Cardiac muscle cell (in vitro differentiated cells and primary cell): ENCODE measurements around the gene PABPN1L. TPM values are rescaled to one million over a fixed set of nuclear protein-coding genes. Genes with fewer than 3 reads are reported as not detected.

Source experiments
- DNase-seq, 2 donors: peaks; one replicate each; pipeline versions ENCODE4 v3.0.0 to v3.0.0-alpha.2; 2010 to 2017; ENCODE audit warnings: low read depth in 1 of 2, low spot score in 1 of 2
- H3K27ac ChIP-seq: fragments of 200-600 bp; sonication (generic); 2 replicates; pipeline ENCODE4 v1.5.1; 2016
- H3K27me3 ChIP-seq: fragments of 200-600 bp; sonication (generic); 2 replicates; pipeline ENCODE4 v1.6.0; 2016; ENCODE audit warnings: control low read depth
- H3K36me3 ChIP-seq: fragments of 200-600 bp; sonication (generic); 2 replicates; pipeline ENCODE4 v1.5.1; 2016; ENCODE audit warnings: control low read depth
- H3K4me1 ChIP-seq: fragments of 200-600 bp; sonication (generic); 2 replicates; pipeline ENCODE4 v1.8.1; 2017; ENCODE audit warnings: low read depth, mild to moderate bottlenecking, mixed run types
- H3K4me3 ChIP-seq: fragments of 200-600 bp; sonication (generic); 2 replicates; pipeline ENCODE4 v1.5.1; 2016; ENCODE audit warnings: mild to moderate bottlenecking
- H3K9me3 ChIP-seq: fragments of 200-600 bp; sonication (generic); 2 replicates; pipeline ENCODE4 v1.5.1; 2017; ENCODE audit warnings: low read depth, mild to moderate bottlenecking, control low read depth
- CTCF ChIP-seq: IDR thresholded peaks from 2 replicates; pipeline ENCODE4 v1.5.1; 2012; ENCODE audit warnings: low read depth, mild to moderate bottlenecking, low read length
- polyA plus RNA-seq: library from polyadenylated mRNA; unstranded; fragments of >200 nt; fragmentation: Nextera tagmentation; extraction: Ambion mirVana; gene quantifications from 2 replicates; pipeline ENCODE4 v1.2.1, GENCODE V29; 2016
- total RNA-seq: library from RNA; depleted of rRNA; stranded (reverse); fragments of >200 nt; gene quantifications from 2 replicates; pipeline ENCODE4 v1.2.3, GENCODE V29; 2016

PABPN1L gene
- total and polyA plus RNA-seq, 2 experiments from 2014 or later: 0.32 TPM; not detected in 1

- H3K27me3 ChIP-seq: no peaks in the 10 kb centered on the region
- DNase-seq: no peak
- H3K4me1 ChIP-seq: no peaks in the 10 kb centered on the region
- no peak for TF ChIP-seq CTCF
- H3K27ac ChIP-seq: no peak overlapping the region
- H3K9me3 ChIP-seq: no peaks in the 10 kb centered on the region
- H3K36me3 ChIP-seq: peaks cover 4% of the 10 kb centered on the region
- H3K4me3 ChIP-seq: peak overlapping the region; percentile 75
Measured at GRCh38 chr16:88855736-88856121, 10.7 kb downstream of the PABPN1L start.

DNA sequence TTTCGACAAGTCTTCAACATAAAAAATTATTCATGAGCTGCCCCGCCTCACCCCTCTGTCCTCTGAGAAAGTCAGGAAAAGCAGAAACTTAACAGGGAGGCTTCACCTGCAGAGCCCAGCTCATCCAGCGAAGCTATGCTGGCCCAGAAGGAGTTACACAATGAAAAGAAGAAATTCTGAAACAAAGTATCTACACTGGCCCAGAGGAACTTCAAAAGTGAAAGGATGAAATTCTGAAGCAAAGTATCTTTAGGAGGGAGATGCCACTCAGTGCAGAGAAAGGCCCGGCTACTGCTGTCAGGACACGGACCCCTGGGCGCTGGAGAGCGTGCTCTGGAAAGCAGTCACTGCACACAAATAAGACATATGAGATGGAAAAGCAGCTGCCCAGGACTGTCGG, 11.3 kb downstream of the PABPN1L start:
- no peak for DNase-seq
- Histone ChIP-seq H3K4me1 (no peaks in the 10 kb centered on the region), H3K36me3 (peaks cover 4% of the 10 kb centered on the region), H3K4me3 (no peak overlapping the region), H3K9me3 (no peaks in the 10 kb centered on the region), H3K27ac (no peak overlapping the region), H3K27me3 (no peaks in the 10 kb centered on the region)
- TF ChIP-seq CTCF: no peak

GRCh38 chr16:88854306-88855111, 12.0 kb downstream of the PABPN1L start:
- Histone ChIP-seq H3K4me1 (no peaks in the 10 kb centered on the region), H3K9me3 (no peaks in the 10 kb centered on the region), H3K27me3 (no peaks in the 10 kb centered on the region), H3K36me3 (peaks cover 2% of the 10 kb centered on the region), H3K4me3 (no peak overlapping the region), H3K27ac (no peak overlapping the region)
- no peak for DNase-seq
- TF ChIP-seq CTCF: no peak

DNA sequence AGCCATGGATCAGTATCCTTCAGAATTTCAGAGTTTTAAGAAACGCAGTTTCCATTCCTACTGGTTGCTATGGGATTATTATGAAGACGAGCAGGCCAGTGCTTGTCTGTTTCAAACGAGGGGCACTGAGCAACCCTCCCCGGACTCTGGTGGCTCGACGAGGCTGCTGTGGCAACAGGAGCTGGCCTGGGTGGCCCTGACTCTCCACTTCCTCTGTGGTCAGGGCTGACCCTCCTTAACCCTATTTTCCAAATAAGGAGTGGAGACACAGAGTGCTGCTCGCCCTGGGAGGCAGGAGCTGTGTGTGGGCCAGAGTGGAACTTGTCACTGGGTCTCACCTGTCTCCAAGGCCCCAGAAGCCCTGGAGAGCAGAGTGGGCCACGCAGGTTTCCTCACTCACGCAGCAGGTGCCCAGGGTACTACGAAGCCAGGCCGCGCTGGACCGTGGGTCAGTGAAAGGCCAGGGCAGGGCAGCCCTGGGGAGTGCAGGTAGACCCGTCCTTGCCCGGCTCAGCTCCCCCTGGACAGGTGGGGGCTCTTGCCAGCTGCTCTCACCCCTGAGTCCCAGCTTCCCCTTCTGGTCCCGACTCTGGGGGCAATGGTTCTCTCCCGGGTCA, 13.0 kb downstream of the PABPN1L start:
- Histone ChIP-seq H3K27ac (peak overlapping the region; percentile 48), H3K9me3 (no peaks in the 10 kb centered on the region), H3K4me3 (no peak overlapping the region), H3K36me3 (no peaks in the 10 kb centered on the region), H3K27me3 (no peaks in the 10 kb centered on the region), H3K4me1 (no peaks in the 10 kb centered on the region)
- no peak for TF ChIP-seq CTCF
- no peak for DNase-seq

- no peaks in the 10 kb centered on the region for H3K36me3 ChIP-seq
- H3K4me1 ChIP-seq: no peaks in the 10 kb centered on the region
- H3K27ac ChIP-seq: no peak overlapping the region
- H3K27me3 ChIP-seq: no peaks in the 10 kb centered on the region
- no peak for TF ChIP-seq CTCF
- no peaks in the 10 kb centered on the region for H3K9me3 ChIP-seq
- H3K4me3 ChIP-seq: no peak overlapping the region
- no peak for DNase-seq
Measured at GRCh38 chr16:88851616-88852015, 14.8 kb downstream of the PABPN1L start.
